Ectodermal cell (in vitro differentiated cells): ENCODE results near the gene MAGEB16. TPM values are rescaled to one million over a fixed set of nuclear protein-coding genes. Genes with fewer than 3 reads are reported as not detected.

ENCODE experiments used
- H3K27ac ChIP-seq: 2 replicates; pipeline ENCODE4 v1.7.0; 2013; ENCODE audit warnings: mild to moderate bottlenecking, low read depth, low read length; ENCODE audit not compliant: insufficient read depth, poor library complexity, severe bottlenecking
- H3K27me3 ChIP-seq: 2 replicates; pipeline ENCODE4 v1.7.0; 2013; ENCODE audit warnings: mild to moderate bottlenecking, low read length; ENCODE audit not compliant: insufficient read depth, control insufficient read depth, poor library complexity, severe bottlenecking
- H3K36me3 ChIP-seq: one replicate; pipeline ENCODE4 v1.7.0; 2013; ENCODE audit warnings: low read length; ENCODE audit not compliant: control insufficient read depth, insufficient read depth
- H3K4me1 ChIP-seq: one replicate; pipeline ENCODE4 v1.7.0; 2013; ENCODE audit warnings: low read length; ENCODE audit not compliant: control insufficient read depth, insufficient read depth
- H3K4me3 ChIP-seq: 2 replicates; pipeline ENCODE4 v1.7.0; 2013; ENCODE audit warnings: low read depth, low read length, control low read depth; ENCODE audit not compliant: insufficient read depth
- H3K9me3 ChIP-seq: 2 replicates; pipeline ENCODE4 v1.7.0; 2013; ENCODE audit warnings: mild to moderate bottlenecking, low read length, moderate library complexity; ENCODE audit not compliant: control insufficient read depth
- WGBS, 2 experiments: methylation state at CpG; one replicate each; pipeline ENCODE4 v1.1.7; 2013; ENCODE audit warnings: missing lambda C conversion rate in 2 of 2; 5-methylcytosine and 5-hydroxymethylcytosine counted together
- polyA plus RNA-seq, 4 experiments: library from polyadenylated mRNA; stranded (reverse); fragments of 50-300 nt; gene quantifications; one replicate each; pipeline ENCODE4 v1.2.3, GENCODE V29; 2013

The MAGEB16 gene
- not detected for polyA plus RNA-seq (2013, experiment 1 of 4)
- not detected for polyA plus RNA-seq (2013, experiment 2 of 4)
- polyA plus RNA-seq (2013, experiment 3 of 4), result not detected
- polyA plus RNA-seq (2013, experiment 4 of 4), result not detected

DNA sequence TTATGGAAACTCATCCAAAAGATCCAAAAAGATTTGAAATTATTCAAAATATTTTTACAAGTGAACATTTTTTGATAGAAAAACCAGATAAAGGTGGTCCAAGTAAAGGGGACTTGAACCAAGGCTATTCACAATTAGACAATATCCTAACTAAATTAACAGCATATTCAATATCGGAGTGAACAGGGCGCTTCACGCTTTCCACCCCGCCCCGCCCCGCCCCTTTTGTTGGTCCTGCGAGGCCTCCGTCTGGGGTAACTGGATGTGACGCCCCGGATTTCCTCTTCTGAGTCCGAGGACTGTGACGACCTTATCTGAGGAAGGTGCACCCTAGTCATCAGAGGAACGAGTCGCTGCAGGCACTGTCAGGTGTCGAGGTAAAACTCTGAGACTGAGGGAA, at the start of gene MAGEB16:
MAGEB16 (plus strand) TSS at position 301 of the 400 bp plus-strand sequence. CDS start 3,855 bp downstream, outside the sequence.
- no peaks in the 10 kb centered on the region for H3K27me3 ChIP-seq
- no peak within 1 kb of the TSS for H3K4me3 ChIP-seq
- no peaks in the 10 kb centered on the region for H3K4me1 ChIP-seq
- H3K27ac ChIP-seq, result no peak within 1 kb of the TSS
- 95 to 98% methylated on average over 15 of the region's 15 CpGs for WGBS, 2 experiments
- H3K36me3 ChIP-seq, result no peaks in the 10 kb centered on the region
- H3K9me3 ChIP-seq, result no peaks in the 10 kb centered on the region

GRCh38 chrX:35773958-35774564, 24.1 kb upstream of the MAGEB16 start:
- no peaks in the 10 kb centered on the region for H3K9me3 ChIP-seq
- H3K4me3 ChIP-seq, result no peak overlapping the region
- no peaks in the 10 kb centered on the region for H3K4me1 ChIP-seq
- H3K27ac ChIP-seq, result no peak overlapping the region
- no peaks in the 10 kb centered on the region for H3K27me3 ChIP-seq
- H3K36me3 ChIP-seq, result no peaks in the 10 kb centered on the region
- WGBS, 2 experiments, result 100% methylated on average over 1 of the region's 1 CpG

DNA sequence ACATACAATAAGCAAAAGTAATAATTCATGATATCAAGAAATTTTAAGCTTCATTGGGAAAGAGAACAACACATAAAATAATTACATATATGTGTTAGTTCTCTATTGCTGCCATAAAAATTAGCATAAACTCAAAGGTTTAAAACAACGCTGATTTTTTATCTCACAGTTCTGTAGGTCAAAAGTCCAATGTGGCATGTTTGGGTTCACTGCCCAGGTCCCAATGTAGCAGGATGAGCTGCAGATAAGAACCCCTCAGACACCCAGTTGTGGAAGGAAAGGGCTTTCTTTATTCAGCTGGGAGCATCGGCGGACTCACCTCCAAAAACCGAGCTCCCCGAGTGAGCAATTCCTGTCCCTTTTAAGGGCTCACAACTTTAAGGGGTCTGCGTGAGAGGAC, 13.1 kb upstream of the MAGEB16 start:
- H3K27me3 ChIP-seq, result no peaks in the 10 kb centered on the region
- 96 to 97% methylated on average over 6 of the region's 6 CpGs for WGBS, 2 experiments
- H3K4me1 ChIP-seq, result no peaks in the 10 kb centered on the region
- no peak overlapping the region for H3K4me3 ChIP-seq
- H3K27ac ChIP-seq, result no peak overlapping the region
- no peaks in the 10 kb centered on the region for H3K36me3 ChIP-seq
- H3K9me3 ChIP-seq, result no peaks in the 10 kb centered on the region

DNA sequence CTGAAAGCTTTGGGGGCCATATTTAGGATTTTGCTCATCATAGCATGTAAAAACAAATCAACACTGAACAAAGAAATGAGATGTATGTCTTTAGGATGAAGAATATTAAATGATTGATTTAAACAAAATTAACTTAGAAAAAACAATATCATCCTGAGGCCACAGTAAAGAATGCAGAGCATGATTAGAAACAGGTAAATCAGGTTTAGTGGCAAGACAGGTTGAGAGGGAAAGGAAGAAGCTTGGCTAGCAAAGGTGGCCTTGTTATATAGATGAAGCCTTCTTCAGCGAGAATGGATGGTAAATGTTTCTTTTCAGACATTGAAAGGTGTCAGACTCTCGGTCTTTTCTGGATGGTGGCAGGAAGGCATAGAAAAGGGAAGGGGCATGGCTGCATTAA, 11.9 kb upstream of the MAGEB16 start:
- Histone ChIP-seq H3K36me3 (no peaks in the 10 kb centered on the region), H3K4me3 (no peak overlapping the region), H3K4me1 (no peaks in the 10 kb centered on the region), H3K27ac (no peak overlapping the region), H3K27me3 (no peaks in the 10 kb centered on the region), H3K9me3 (no peaks in the 10 kb centered on the region)
- WGBS, 2 experiments, result 86 to 91% methylated on average over 2 of the region's 2 CpGs

- Histone ChIP-seq H3K27ac (no peak overlapping the region), H3K4me3 (no peak overlapping the region), H3K27me3 (no peaks in the 10 kb centered on the region), H3K36me3 (no peaks in the 10 kb centered on the region), H3K9me3 (no peaks in the 10 kb centered on the region), H3K4me1 (no peaks in the 10 kb centered on the region)
- WGBS, 2 experiments, result 90 to 100% methylated on average over 1 to 2 of the region's 2 CpGs
Observed at GRCh38 chrX:35787867-35788266, 10.3 kb upstream of the MAGEB16 start.

- Histone ChIP-seq H3K4me3 (no peak overlapping the region), H3K4me1 (no peaks in the 10 kb centered on the region), H3K36me3 (no peaks in the 10 kb centered on the region), H3K9me3 (no peaks in the 10 kb centered on the region), H3K27ac (no peak overlapping the region), H3K27me3 (no peaks in the 10 kb centered on the region)
- 94 to 95% methylated on average over 4 to 5 of the region's 5 CpGs for WGBS, 2 experiments
Observed at GRCh38 chrX:35800474-35800873, 2.3 kb downstream of the MAGEB16 start.

GRCh38 chrX:35809781-35810180, 11.6 kb downstream of the MAGEB16 start:
- 58 to 67% methylated on average over 3 to 4 of the region's 4 CpGs for WGBS, 2 experiments
- Histone ChIP-seq H3K36me3 (no peaks in the 10 kb centered on the region), H3K27ac (no peak overlapping the region), H3K27me3 (no peaks in the 10 kb centered on the region), H3K4me3 (no peak overlapping the region), H3K9me3 (no peaks in the 10 kb centered on the region), H3K4me1 (no peaks in the 10 kb centered on the region)

DNA sequence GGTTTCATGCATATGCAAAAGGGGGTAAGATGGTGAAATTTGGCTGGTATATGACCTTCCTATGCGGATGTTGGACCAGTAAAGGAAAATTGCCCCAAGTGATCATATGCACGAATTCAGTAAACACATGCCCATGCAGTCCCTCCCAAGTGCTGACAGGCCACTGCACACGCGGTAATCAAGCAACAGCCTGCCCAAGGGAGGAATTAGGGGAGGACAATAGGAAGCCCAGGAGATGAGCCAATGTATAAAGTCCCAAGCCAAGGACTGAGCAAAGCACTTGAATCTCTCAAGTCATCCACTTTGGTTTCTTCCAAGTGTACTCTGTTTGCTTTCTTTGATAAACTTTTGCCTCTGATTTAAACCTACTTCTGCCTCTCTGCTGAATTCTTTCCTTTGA, 21.1 kb downstream of the MAGEB16 start:
- H3K4me3 ChIP-seq, result no peak overlapping the region
- H3K27me3 ChIP-seq, result no peaks in the 10 kb centered on the region
- no peaks in the 10 kb centered on the region for H3K36me3 ChIP-seq
- H3K9me3 ChIP-seq, result no peaks in the 10 kb centered on the region
- H3K4me1 ChIP-seq, result no peaks in the 10 kb centered on the region
- no peak overlapping the region for H3K27ac ChIP-seq
- WGBS, 2 experiments, result 93 to 97% methylated on average over 4 of the region's 4 CpGs

- H3K4me1 ChIP-seq, result no peaks in the 10 kb centered on the region
- no peaks in the 10 kb centered on the region for H3K27me3 ChIP-seq
- H3K4me3 ChIP-seq, result no peak overlapping the region
- H3K27ac ChIP-seq, result no peak overlapping the region
- no peaks in the 10 kb centered on the region for H3K36me3 ChIP-seq
- H3K9me3 ChIP-seq, result no peaks in the 10 kb centered on the region
- WGBS, 2 experiments, result 40 to 69% methylated on average over 1 of the region's 1 CpG
Observed at GRCh38 chrX:35826503-35826902, 28.4 kb downstream of the MAGEB16 start.

- no peaks in the 10 kb centered on the region for H3K9me3 ChIP-seq
- no peaks in the 10 kb centered on the region for H3K36me3 ChIP-seq
- H3K4me1 ChIP-seq, result no peaks in the 10 kb centered on the region
- no peak overlapping the region for H3K4me3 ChIP-seq
- 89% methylated on average over 1 of the region's 3 CpGs; no CpG with 5 or more reads in 1 of the 2 experiments for WGBS, 2 experiments
- no peaks in the 10 kb centered on the region for H3K27me3 ChIP-seq
- H3K27ac ChIP-seq, result no peak overlapping the region
Observed at GRCh38 chrX:35829501-35829900, 31.4 kb downstream of the MAGEB16 start.
